ENCODE measurements around the gene TMEM52.
A peak's percentile ranks its signal among the peaks of the same experiment; 100 is the strongest.

The TMEM52 gene

GRCh38 chr1:1872329-1872994, 46.6 kb downstream of the TMEM52 start:
- Mint-ChIP-seq H3K36me3 (ENCODE audit: low read depth) (peaks cover 60% of the 10 kb centered on the region), H3K9me3 (no peaks in the 10 kb centered on the region), H3K4me3 (no peak overlapping the region), H3K27ac (peak overlapping the region; percentile 15), H3K4me1 (ENCODE audit: low read depth) (peaks cover 69% of the 10 kb centered on the region), H3K27me3 (no peaks in the 10 kb centered on the region)

GRCh38 chr1:1869469-1869868, 49.6 kb downstream of the TMEM52 start:
- Mint-ChIP-seq H3K27ac (peak overlapping the region; percentile 59), H3K27me3 (no peaks in the 10 kb centered on the region), H3K4me3 (no peak overlapping the region), H3K9me3 (no peaks in the 10 kb centered on the region), H3K4me1 (ENCODE audit: low read depth) (peaks cover 60% of the 10 kb centered on the region), H3K36me3 (ENCODE audit: low read depth) (peaks cover 49% of the 10 kb centered on the region)

All from stimulated activated naive CD8-positive, alpha-beta T cell treated with anti-CD3 and anti-CD28 coated beads, Interleukin-15, Interleukin-2, amounts not matched to agents 100 ng/mL and 50 ng/mL, for 24 hours (primary cell).